Adipocyte (in vitro differentiated cells): ENCODE results near the gene TMC7.

ENCODE experiments used
- DNase-seq: peaks from one replicate; pipeline ENCODE4 v3.0.0-alpha.2; 2015; ENCODE audit warnings: low read depth
- H3K27me3 ChIP-seq: replicated peaks from 2 replicates; pipeline ENCODE4 v1.7.0; 2013; ENCODE audit warnings: mild to moderate bottlenecking, low read length, moderate library complexity; ENCODE audit not compliant: control insufficient read depth, insufficient read depth
- H3K36me3 ChIP-seq: 2 replicates; pipeline ENCODE4 v1.7.0; 2013; ENCODE audit warnings: low read length, mild to moderate bottlenecking, moderate library complexity; ENCODE audit not compliant: control insufficient read depth, insufficient read depth, severe bottlenecking
- H3K4me1 ChIP-seq: 2 replicates; pipeline ENCODE4 v1.7.0; 2013; ENCODE audit warnings: mild to moderate bottlenecking, low read length, moderate library complexity; ENCODE audit not compliant: control insufficient read depth, insufficient read depth
- H3K4me3 ChIP-seq: 2 replicates; pipeline ENCODE4 v1.7.0; 2013; ENCODE audit warnings: mild to moderate bottlenecking, low read length, moderate library complexity
- H3K9ac ChIP-seq: 2 replicates; pipeline ENCODE4 v1.7.0; 2013; ENCODE audit warnings: mild to moderate bottlenecking, low read length, moderate library complexity
- H3K9me3 ChIP-seq: 2 replicates; pipeline ENCODE4 v1.7.0; 2013; ENCODE audit warnings: mild to moderate bottlenecking, low read length, moderate library complexity; ENCODE audit not compliant: control insufficient read depth

Gene TMC7

DNA sequence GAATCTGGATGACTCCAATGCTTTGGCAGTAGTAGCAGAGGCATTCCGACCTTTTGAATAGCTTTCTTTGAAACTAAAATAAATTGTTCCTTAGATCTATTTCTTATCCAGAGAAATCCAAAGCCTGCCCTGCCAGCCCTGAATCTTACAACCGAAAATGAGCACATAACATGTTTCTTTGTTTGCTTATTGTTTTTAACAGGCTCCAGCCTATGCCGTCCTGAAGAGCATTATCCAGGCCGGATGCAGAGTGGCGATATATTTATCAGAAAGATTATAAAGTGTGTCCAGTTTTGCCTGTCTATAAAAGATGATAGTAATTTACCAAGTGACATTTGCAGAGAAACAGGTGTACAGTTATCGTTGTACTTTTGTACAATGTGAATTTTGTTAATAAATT, 94.1 kb downstream of the TMC7 start:
- no peak for DNase-seq
- H3K9ac ChIP-seq = no peak overlapping the region
- no peak overlapping the region for H3K4me3 ChIP-seq
- H3K36me3 ChIP-seq = peaks cover 51% of the 10 kb centered on the region
- H3K27me3 ChIP-seq = no peaks in the 10 kb centered on the region
- H3K9me3 ChIP-seq = no peaks in the 10 kb centered on the region
- no peaks in the 10 kb centered on the region for H3K4me1 ChIP-seq

DNA sequence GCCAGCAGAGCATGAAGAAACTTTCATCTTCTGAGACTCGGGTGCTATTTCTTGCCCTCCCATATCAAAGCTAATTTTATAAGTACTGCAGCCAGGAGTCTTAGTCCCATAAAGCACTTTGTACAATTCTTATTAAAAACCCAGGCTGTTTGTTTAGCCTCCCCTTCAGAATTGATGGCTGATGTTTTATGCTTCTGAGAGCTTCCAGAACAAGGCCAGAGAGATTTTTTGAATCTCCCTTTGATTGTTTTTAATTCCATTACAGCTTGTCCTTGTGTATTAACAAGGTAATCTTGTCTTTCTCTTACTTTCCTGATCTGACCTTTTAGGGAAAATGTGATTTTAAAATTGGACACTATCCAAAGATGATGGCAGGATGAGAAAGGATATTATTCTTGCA, 99.9 kb downstream of the TMC7 start:
- Histone ChIP-seq H3K4me1 (peaks cover 4% of the 10 kb centered on the region), H3K4me3 (no peak overlapping the region), H3K36me3 (peaks cover 10% of the 10 kb centered on the region), H3K9ac (no peak overlapping the region), H3K9me3 (no peaks in the 10 kb centered on the region), H3K27me3 (no peaks in the 10 kb centered on the region)
- no peak for DNase-seq

- Histone ChIP-seq H3K4me1 (peaks cover 4% of the 10 kb centered on the region), H3K9ac (no peak overlapping the region), H3K4me3 (no peak overlapping the region), H3K9me3 (no peaks in the 10 kb centered on the region), H3K27me3 (no peaks in the 10 kb centered on the region), H3K36me3 (peaks cover 5% of the 10 kb centered on the region)
- DNase-seq = no peak
Measured at GRCh38 chr16:19084139-19084538, 100.4 kb downstream of the TMC7 start.

GRCh38 chr16:19084879-19085278, 101.1 kb downstream of the TMC7 start:
- peaks cover 4% of the 10 kb centered on the region for H3K4me1 ChIP-seq
- no peak overlapping the region for H3K4me3 ChIP-seq
- H3K27me3 ChIP-seq = no peaks in the 10 kb centered on the region
- no peaks in the 10 kb centered on the region for H3K9me3 ChIP-seq
- no peak for DNase-seq
- H3K9ac ChIP-seq = no peak overlapping the region
- peaks cover 1% of the 10 kb centered on the region for H3K36me3 ChIP-seq

DNA sequence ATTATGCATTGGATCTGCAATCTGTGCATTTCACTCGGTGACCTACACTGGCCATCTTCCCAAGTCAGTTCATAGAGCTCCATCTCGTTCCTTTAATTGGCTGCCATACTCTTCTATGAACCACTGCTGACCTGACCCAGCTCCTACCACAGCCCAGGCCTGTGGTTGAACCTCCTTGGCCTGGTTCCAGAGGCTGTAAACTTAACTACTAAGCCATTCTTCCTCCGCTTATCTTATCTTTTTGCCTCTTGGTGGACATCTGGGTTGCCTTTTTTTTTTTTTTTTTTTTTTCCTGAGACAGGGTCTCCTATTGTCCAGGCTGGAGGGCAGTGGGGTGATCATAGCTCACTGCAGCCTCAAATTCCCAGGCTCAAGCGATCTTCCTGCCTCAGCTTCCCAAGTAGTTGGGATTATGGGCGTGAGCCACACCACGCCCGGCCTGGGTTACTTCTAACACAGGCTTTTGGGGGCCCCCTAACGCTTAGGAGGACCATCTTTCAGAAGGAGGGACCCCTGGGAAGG, 102.0 kb downstream of the TMC7 start:
- Histone ChIP-seq H3K9ac (peak overlapping the region; percentile 87), H3K4me3 (peak overlapping the region; percentile 88), H3K4me1 (peaks cover 4% of the 10 kb centered on the region), H3K9me3 (no peaks in the 10 kb centered on the region), H3K27me3 (no peaks in the 10 kb centered on the region), H3K36me3 (no peaks in the 10 kb centered on the region)
- no peak for DNase-seq

GRCh38 chr16:19086322-19087199, 102.8 kb downstream of the TMC7 start:
- Histone ChIP-seq H3K36me3 (no peaks in the 10 kb centered on the region), H3K4me3 (peak overlapping the region; percentile 88)
- DNase-seq = peak; percentile 97

DNA sequence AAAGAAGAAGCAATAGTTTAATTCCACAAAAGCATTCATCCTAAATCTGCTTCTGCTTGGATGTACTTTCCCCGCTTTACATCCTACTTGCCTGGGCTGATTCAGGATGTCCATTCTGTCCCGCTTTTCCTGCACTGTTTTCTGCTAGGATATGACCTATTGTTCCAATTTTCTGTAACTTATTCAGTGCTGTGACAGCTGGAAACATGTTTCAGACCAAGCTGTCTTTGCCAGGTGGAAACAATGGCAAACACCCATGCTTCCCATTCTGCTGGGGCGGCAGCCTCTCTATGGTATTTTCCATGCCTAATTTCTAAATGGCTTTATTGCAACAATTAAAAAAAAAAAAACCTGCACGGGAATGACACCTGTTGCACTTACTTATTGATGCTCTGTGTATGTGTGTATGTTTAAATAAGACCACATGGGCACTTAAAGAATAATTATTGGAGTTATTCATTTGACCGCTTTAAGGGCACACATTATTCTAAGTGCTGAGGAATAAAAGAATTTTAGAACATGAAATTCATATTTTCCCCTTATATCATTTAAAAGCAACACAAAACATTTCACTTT, 104.7 kb downstream of the TMC7 start:
- no peak for DNase-seq
- Histone ChIP-seq H3K36me3 (no peaks in the 10 kb centered on the region), H3K27me3 (no peaks in the 10 kb centered on the region), H3K4me1 (peaks cover 13% of the 10 kb centered on the region), H3K9me3 (no peaks in the 10 kb centered on the region), H3K4me3 (no peak overlapping the region), H3K9ac (no peak overlapping the region)

More at GRCh38 chr16:19086322-19087199, 102.8 kb downstream of the TMC7 start:
- peak overlapping the region; percentile 87 for H3K9ac ChIP-seq
- no peaks in the 10 kb centered on the region for H3K9me3 ChIP-seq
- H3K27me3 ChIP-seq = no peaks in the 10 kb centered on the region
- H3K4me1 ChIP-seq = peaks cover 5% of the 10 kb centered on the region

DNA sequence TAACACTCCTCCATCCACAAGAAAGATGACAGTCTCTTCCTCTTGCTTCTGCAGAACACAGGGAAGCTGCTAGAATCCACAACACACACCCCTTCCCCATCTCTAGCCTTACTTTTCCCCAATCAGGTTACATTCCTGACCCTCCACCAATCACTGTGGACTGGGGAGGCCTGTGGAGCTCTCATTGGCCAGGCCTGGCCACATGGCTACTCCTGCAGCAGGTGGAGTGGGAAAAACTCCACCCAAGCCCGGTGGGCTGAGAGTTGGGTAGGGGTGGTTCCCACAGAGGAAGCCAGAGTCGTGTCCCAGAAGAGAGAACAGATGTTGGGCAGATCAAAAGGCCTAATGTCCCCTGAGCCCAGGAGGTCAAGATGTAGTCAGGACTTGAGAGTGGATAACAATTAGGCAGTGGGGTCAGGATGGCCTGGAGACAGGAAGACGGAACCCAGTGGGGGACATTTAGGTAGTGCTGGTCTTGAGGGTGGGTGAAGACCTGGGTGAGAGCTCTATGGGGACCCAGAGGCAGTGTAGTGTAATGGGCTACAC, 105.7 kb downstream of the TMC7 start:
- H3K27me3 ChIP-seq = no peaks in the 10 kb centered on the region
- peaks cover 13% of the 10 kb centered on the region for H3K4me1 ChIP-seq
- H3K9ac ChIP-seq = no peak overlapping the region
- H3K4me3 ChIP-seq = no peak overlapping the region
- no peak for DNase-seq
- H3K9me3 ChIP-seq = no peaks in the 10 kb centered on the region
- no peaks in the 10 kb centered on the region for H3K36me3 ChIP-seq

GRCh38 chr16:19090916-19091315, 107.2 kb downstream of the TMC7 start:
- Histone ChIP-seq H3K4me1 (peaks cover 13% of the 10 kb centered on the region), H3K27me3 (no peaks in the 10 kb centered on the region), H3K4me3 (no peak overlapping the region), H3K9me3 (no peaks in the 10 kb centered on the region), H3K9ac (no peak overlapping the region), H3K36me3 (no peaks in the 10 kb centered on the region)
- no peak for DNase-seq

- Histone ChIP-seq H3K27me3 (no peaks in the 10 kb centered on the region), H3K4me1 (peaks cover 9% of the 10 kb centered on the region), H3K9me3 (no peaks in the 10 kb centered on the region), H3K9ac (no peak overlapping the region), H3K4me3 (no peak overlapping the region), H3K36me3 (no peaks in the 10 kb centered on the region)
- no peak for DNase-seq
Measured at GRCh38 chr16:19092653-19093410, 109.1 kb downstream of the TMC7 start.
